Measurements from ENCODE around the gene CRYBG1. TPM values are rescaled to one million over a fixed set of nuclear protein-coding genes. Genes with fewer than 3 reads are reported as not detected.

CRYBG1 gene
- total and polyA plus RNA-seq, 10 of the 15 experiments (the other 5 are each of a cell fraction or from before 2014, with no cell fraction given), result 6.5 to 57.0 (median 25.2) TPM

DNA sequence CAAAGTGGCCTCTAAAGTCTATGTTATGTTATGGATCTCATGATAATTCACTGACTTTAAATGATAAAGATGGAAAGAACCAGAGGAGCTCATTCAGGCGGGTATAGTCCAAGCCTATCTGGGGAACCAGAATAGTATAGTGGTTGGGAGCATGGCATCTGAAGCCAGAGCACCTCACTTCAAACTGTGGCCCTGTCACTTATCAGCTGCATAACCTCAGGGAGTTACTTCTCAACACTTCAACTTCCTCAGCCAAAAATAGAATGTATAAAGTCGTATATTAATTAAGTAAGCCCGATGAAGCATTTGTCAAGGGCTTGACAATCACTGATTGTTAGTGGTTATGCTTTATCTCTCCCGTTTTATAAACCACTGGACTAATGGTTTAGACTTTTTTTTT lies 156.1 kb downstream of the CRYBG1 start (continued):
- TF ChIP-seq ZBTB4 (CRISPR knock-in tag; IDR thresholded peaks at IDR 0.05), result no peak
- no peak for TF ChIP-seq ZNF384 (IDR thresholded peaks at IDR 0.05; ENCODE audit: borderline replicate concordance, low read depth, low read length)
- no peak for TF ChIP-seq TARDBP (IDR thresholded peaks at IDR 0.05; ENCODE audit: borderline replicate concordance)
- no peak for TF ChIP-seq RB1 (IDR thresholded peaks at IDR 0.05; ENCODE audit: borderline replicate concordance)
- no peak for TF ChIP-seq TCF12 (IDR thresholded peaks at IDR 0.05; ENCODE audit: low read depth, low read length)
- peak; percentile 57 for TF ChIP-seq MEF2A (IDR thresholded peaks at IDR 0.05; ENCODE audit: insufficient read depth, low read depth, low read length)
- no peak for TF ChIP-seq TBL1XR1 (IDR thresholded peaks at IDR 0.05; ENCODE audit: low read depth, low read length)
- TF ChIP-seq SIX5 (IDR thresholded peaks at IDR 0.05; ENCODE audit: low read depth, low read length, severe bottlenecking), result no peak
- no peak for TF ChIP-seq CHD4 (IDR thresholded peaks at IDR 0.05)
- TF ChIP-seq IKZF1 (conservative IDR thresholded peaks at IDR 0.05), result no peak
- TF ChIP-seq CUX1 (IDR thresholded peaks at IDR 0.05; ENCODE audit: insufficient replicate concordance, low read depth, low read length), result no peak
- no peak for TF ChIP-seq NFYB (IDR thresholded peaks at IDR 0.05; ENCODE audit: insufficient read depth, low read depth, low read length)
- no peak for TF ChIP-seq GABPA (IDR thresholded peaks at IDR 0.05; ENCODE audit: low read depth)
